ENCODE results near the gene DBI. TPM values are rescaled to one million over a fixed set of nuclear protein-coding genes. Genes with fewer than 3 reads are reported as not detected.

DBI gene
- total and polyA plus RNA-seq, 7 donors = 50.6 to 264 (median 88.7) TPM

DNA sequence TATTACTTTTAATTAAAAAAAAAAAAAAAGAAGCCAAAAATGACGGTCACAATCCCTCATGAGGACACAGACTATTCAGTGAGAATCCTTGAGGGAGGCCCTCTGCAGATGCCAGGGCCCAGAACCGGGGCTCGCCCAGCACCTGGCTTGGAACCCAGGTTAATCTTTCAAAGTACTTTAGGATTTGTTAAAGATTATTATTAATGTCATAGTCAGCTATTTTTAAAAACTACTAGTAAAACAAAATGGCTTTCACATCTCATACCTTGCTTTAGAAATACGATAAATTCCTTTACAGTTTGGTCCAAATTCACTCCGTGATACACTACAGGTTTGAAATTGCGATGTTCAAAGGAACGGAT lies 27.2 kb upstream of the DBI start:
- peaks cover 0 to 18% of the 10 kb centered on the region in 2 donors for H3K36me3 ChIP-seq (ENCODE audit: insufficient read depth in 1 of 2, low read depth in 1 of 2)
- DNase-seq (no peak), ATAC-seq (no peak)
- H3K9me3 ChIP-seq = no peaks in the 10 kb centered on the region
- no peak overlapping the region for H3K4me3 ChIP-seq
- TF ChIP-seq, protein P1, sequence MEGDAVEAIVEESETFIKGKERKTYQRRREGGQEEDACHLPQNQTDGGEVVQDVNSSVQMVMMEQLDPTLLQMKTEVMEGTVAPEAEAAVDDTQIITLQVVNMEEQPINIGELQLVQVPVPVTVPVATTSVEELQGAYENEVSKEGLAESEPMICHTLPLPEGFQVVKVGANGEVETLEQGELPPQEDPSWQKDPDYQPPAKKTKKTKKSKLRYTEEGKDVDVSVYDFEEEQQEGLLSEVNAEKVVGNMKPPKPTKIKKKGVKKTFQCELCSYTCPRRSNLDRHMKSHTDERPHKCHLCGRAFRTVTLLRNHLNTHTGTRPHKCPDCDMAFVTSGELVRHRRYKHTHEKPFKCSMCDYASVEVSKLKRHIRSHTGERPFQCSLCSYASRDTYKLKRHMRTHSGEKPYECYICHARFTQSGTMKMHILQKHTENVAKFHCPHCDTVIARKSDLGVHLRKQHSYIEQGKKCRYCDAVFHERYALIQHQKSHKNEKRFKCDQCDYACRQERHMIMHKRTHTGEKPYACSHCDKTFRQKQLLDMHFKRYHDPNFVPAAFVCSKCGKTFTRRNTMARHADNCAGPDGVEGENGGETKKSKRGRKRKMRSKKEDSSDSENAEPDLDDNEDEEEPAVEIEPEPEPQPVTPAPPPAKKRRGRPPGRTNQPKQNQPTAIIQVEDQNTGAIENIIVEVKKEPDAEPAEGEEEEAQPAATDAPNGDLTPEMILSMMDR (IDR thresholded peaks at IDR 0.05) = no peak
- WGBS, 3 donors = 93 to 95% (median 93%) methylated on average over 7 of the region's 7 CpGs
- no peaks in the 10 kb centered on the region for H3K4me1 ChIP-seq
- intact Hi-C loops (cut with DNase I) = no loop called here
- no peak overlapping the region for H3K27ac ChIP-seq
- H3K27me3 ChIP-seq (ENCODE audit: insufficient read depth in 3 of 3, low read length in 2 of 3) = no peaks in the 10 kb centered on the region

DNA sequence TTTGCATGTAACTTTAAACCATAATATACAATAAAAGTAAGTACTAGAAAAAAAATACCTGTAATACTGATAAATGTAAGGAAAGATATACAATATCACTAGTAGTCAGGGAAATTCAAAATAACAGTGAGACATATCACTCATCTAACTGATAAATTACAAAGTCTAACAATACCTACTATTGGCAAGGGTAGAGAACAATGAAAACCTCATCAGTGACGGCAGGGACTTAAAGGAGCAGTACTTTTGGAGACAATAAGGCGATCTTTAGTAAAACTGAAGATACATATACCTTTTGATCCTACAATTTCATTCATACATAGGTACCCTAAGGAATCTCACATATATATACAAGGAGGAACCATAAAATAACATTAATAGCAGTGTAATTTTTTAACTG lies 25.1 kb upstream of the DBI start:
- Histone ChIP-seq H3K27me3 (ENCODE audit: insufficient read depth in 3 of 3, low read length in 2 of 3) (no peaks in the 10 kb centered on the region), H3K4me3 (no peak overlapping the region), H3K36me3 (ENCODE audit: insufficient read depth in 1 of 2, low read depth in 1 of 2) (peaks cover 0 to 18% of the 10 kb centered on the region in 2 donors), H3K27ac (no peak overlapping the region), H3K9me3 (no peaks in the 10 kb centered on the region), H3K4me1 (no peaks in the 10 kb centered on the region)
- TF ChIP-seq, protein P1 (IDR thresholded peaks at IDR 0.05) = no peak
- WGBS, 3 donors = 81 to 88% (median 88%) methylated on average over 2 of the region's 2 CpGs
- intact Hi-C loops (cut with DNase I) = no loop called here
- no peak for ATAC-seq
- no peak for DNase-seq

DNA sequence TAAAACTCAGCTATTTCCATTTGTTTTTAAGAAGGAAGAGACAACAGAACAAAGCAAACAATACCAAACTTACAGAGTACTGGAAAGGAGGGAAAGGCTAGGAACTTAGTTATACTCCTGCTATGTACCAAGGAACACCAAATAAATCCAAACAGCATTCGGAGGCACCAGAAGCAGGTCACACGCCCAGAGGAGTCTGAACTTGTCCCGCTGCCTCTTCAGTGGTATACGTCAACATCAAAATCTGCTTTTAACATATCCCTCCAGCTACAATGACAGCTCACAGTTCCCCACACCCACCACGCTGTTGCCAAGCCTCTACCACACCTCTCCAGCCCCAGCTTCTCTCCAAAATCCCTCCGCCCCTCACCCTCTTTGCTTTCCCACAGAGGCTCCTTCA lies 17.5 kb upstream of the DBI start:
- WGBS, 3 donors = 94 to 97% (median 94%) methylated on average over 6 of the region's 6 CpGs
- no peak overlapping the region for H3K27ac ChIP-seq
- ATAC-seq = no peak

DNA sequence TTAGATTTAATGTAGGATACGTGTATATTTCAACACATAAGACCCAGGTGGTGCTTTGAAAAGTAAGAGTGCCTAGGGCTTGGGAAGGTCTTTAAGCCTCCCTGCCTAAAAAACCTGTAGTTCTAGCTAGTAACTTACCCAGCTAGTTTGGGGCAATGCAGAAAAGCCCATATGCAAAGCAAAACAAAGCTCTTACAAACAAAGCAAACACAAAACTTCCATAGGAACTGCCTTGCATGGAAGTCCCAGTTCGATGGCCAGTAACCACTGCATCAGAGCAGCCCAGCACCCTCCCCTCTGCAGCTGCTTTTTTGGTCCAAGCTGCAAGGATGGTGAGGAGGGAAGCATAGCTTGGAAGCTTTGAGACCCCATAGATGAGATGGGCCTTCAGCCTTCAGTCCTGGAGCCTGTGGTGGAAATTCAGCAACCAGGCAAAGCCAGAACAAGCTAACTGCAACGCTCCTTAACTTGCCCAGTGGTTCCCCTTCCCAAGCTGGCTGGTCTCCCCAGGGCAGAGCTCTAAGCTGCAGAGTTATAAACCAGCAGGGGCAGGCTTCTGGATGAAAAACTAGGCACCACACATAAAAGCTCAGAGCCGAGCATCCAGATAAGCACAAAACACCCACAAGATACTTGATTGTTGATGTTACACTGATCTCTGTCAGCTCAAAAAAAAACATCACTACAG lies 16.3 kb upstream of the DBI start:
- no peak for ATAC-seq
- intact Hi-C loops (cut with DNase I) = no loop called here
- TF ChIP-seq, protein P1 (IDR thresholded peaks at IDR 0.05) = no peak
- WGBS, 3 donors = 54 to 75% (median 65%) methylated on average over 4 of the region's 4 CpGs
- DNase-seq = no peak
- Histone ChIP-seq H3K4me1 (peaks cover 16% of the 10 kb centered on the region), H3K9me3 (no peaks in the 10 kb centered on the region), H3K27me3 (ENCODE audit: insufficient read depth in 3 of 3, low read length in 2 of 3) (no peaks in the 10 kb centered on the region), H3K36me3 (ENCODE audit: insufficient read depth in 1 of 2, low read depth in 1 of 2) (no peaks in the 10 kb centered on the region), H3K27ac (no peak overlapping the region), H3K4me3 (no peak overlapping the region)

More for the DNA sequence above, 17.5 kb upstream of the DBI start:
- DNase-seq = no peak
- Histone ChIP-seq H3K27me3 (ENCODE audit: insufficient read depth in 3 of 3, low read length in 2 of 3) (no peaks in the 10 kb centered on the region), H3K9me3 (no peaks in the 10 kb centered on the region), H3K4me1 (peaks cover 13% of the 10 kb centered on the region), H3K4me3 (no peak overlapping the region), H3K36me3 (ENCODE audit: insufficient read depth in 1 of 2, low read depth in 1 of 2) (no peaks in the 10 kb centered on the region)
- TF ChIP-seq, protein P1 (IDR thresholded peaks at IDR 0.05) = no peak
- intact Hi-C loops (cut with DNase I) = no loop called here

DNA sequence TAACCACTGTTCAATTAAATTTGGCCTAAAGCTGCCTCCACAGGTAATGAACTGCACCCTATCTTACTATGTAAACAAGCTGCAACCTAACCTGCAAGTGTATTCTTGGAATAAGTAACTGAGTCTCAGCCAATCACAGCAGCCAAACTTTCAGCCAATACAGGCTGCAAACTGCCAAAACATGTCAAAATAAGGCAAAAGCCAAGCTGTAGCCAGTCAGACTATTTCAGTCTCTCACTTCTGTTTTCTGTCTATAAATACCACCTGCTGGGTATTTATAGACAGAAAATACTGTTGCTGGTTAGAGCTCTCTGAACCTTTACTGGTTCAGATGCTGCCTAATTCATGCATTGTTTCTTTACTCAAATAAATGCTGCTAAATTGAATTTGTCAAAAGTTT lies 14.4 kb upstream of the DBI start:
- intact Hi-C loops (cut with DNase I) = no loop called here
- H3K4me1 ChIP-seq = peaks cover 29% of the 10 kb centered on the region
- H3K4me3 ChIP-seq = no peak overlapping the region
- DNase-seq (no peak), ATAC-seq (peak; percentile 63 to 91 (median 86))
- no peaks in the 10 kb centered on the region for H3K36me3 ChIP-seq (ENCODE audit: insufficient read depth in 1 of 2, low read depth in 1 of 2)
- no peaks in the 10 kb centered on the region for H3K27me3 ChIP-seq (ENCODE audit: insufficient read depth in 3 of 3, low read length in 2 of 3)
- no peaks in the 10 kb centered on the region for H3K9me3 ChIP-seq
- peak overlapping the region; percentile 46 for H3K27ac ChIP-seq
- TF ChIP-seq, protein P1 (IDR thresholded peaks at IDR 0.05) = no peak
